Mucosa of gallbladder (tissue), 1 donor: Measurements from ENCODE around the gene MGA. TPM values are rescaled to one million over a fixed set of nuclear protein-coding genes. Genes with fewer than 3 reads are reported as not detected.

Experiments
- DNase-seq: peaks from one replicate; pipeline ENCODE4 v3.0.0-alpha.2; 2020; ENCODE audit warnings: low spot score
- total RNA-seq: library from RNA; stranded (reverse); gene quantifications from one replicate; pipeline ENCODE4 v1.2.1, GENCODE V29; 2021
- donor health status: DM: no; HTN: no; CAD: no.

MGA gene
- total RNA-seq, result 39.4 TPM

- peak; percentile 93 for DNase-seq
These were observed at the start of gene MGA for GRCh38 chr15:41660235-41661077. TSS of gene MGA (plus strand) at chr15:41660405.

GRCh38 chr15:41620536-41621199, 39.5 kb upstream of the MGA start:
- DNase-seq, result no peak

GRCh38 chr15:41621200-41622193, 38.7 kb upstream of the MGA start:
- peak; percentile 83 for DNase-seq

GRCh38 chr15:41622901-41623300, 37.3 kb upstream of the MGA start:
- no peak for DNase-seq

- DNase-seq, result no peak
These were observed 33.0 kb upstream of the MGA start for GRCh38 chr15:41627203-41627602.

- DNase-seq, result no peak
These were observed 30.7 kb upstream of the MGA start for GRCh38 chr15:41629463-41629862.

- no peak for DNase-seq
These were observed 30.3 kb upstream of the MGA start for GRCh38 chr15:41629883-41630282.

- no peak for DNase-seq
These were observed 29.5 kb upstream of the MGA start for GRCh38 chr15:41630616-41631217.

- no peak for DNase-seq
These were observed 28.2 kb upstream of the MGA start for GRCh38 chr15:41631880-41632470.

- DNase-seq, result no peak
These were observed 26.6 kb upstream of the MGA start for GRCh38 chr15:41633609-41634008.

GRCh38 chr15:41634072-41634626, 26.1 kb upstream of the MGA start:
- DNase-seq, result no peak

- no peak for DNase-seq
These were observed 23.1 kb upstream of the MGA start for GRCh38 chr15:41637086-41637485.

- DNase-seq, result no peak
These were observed 19.2 kb upstream of the MGA start for GRCh38 chr15:41640985-41641384.

- DNase-seq, result no peak
These were observed 12.9 kb upstream of the MGA start for GRCh38 chr15:41647262-41647661.

GRCh38 chr15:41648097-41648496, 12.1 kb upstream of the MGA start:
- no peak for DNase-seq

- DNase-seq, result no peak
These were observed 11.4 kb upstream of the MGA start for GRCh38 chr15:41648770-41649169.

- DNase-seq, result no peak
These were observed 9.4 kb upstream of the MGA start for GRCh38 chr15:41650806-41651205.

GRCh38 chr15:41651373-41651772, 8.8 kb upstream of the MGA start:
- DNase-seq, result no peak

GRCh38 chr15:41653760-41654159, 6.4 kb upstream of the MGA start:
- no peak for DNase-seq

- DNase-seq, result no peak
These were observed 4.5 kb upstream of the MGA start for GRCh38 chr15:41655716-41656115.

- DNase-seq, result no peak
These were observed 4.0 kb upstream of the MGA start for GRCh38 chr15:41656188-41656587.
